OCI-LY1 (cell line): ENCODE data around the gene EMB.
"Not testable (repeated sequence)": the region's sequence is repeated elsewhere in the genome, so short reads cannot be mapped to it uniquely, and the experiment has no call there.

Experiments
- CTCF ChIP-seq: fragments of 200-600 bp; sonication (generic), shearing (Covaris generic); IDR thresholded peaks from 2 replicates; pipeline ENCODE4 v1.5.1; 2017; ENCODE audit warnings: mild to moderate bottlenecking, antibody characterized with exemption, low read length, moderate library complexity, mixed read lengths
- EZH2 ChIP-seq: fragments of 200-600 bp; sonication (generic), shearing (Covaris generic); IDR thresholded peaks from 2 replicates; pipeline ENCODE4 v1.8.0; 2017; ENCODE audit warnings: borderline replicate concordance, mixed run types, mild to moderate bottlenecking, antibody characterized with exemption, low read length, moderate library complexity, mixed read lengths

GRCh38 chr5:50431133-50431904 is 9.8 kb downstream of the EMB start:
- TF ChIP-seq CTCF, EZH2: not testable (repeated sequence)
